HG03520 (cell line): ENCODE results near the gene ASB6.
"Not testable (repeated sequence)": the region's sequence is repeated elsewhere in the genome, so short reads cannot be mapped to it uniquely, and the experiment has no call there.

Experiments
- ATAC-seq: cut with Tn5 transposase; IDR thresholded peaks from one replicate; pipeline ENCODE4 v1.9.1; 2021; ENCODE audit warnings: mild to moderate bottlenecking, moderate library complexity; ENCODE audit not compliant: unreplicated experiment

ASB6 gene

DNA sequence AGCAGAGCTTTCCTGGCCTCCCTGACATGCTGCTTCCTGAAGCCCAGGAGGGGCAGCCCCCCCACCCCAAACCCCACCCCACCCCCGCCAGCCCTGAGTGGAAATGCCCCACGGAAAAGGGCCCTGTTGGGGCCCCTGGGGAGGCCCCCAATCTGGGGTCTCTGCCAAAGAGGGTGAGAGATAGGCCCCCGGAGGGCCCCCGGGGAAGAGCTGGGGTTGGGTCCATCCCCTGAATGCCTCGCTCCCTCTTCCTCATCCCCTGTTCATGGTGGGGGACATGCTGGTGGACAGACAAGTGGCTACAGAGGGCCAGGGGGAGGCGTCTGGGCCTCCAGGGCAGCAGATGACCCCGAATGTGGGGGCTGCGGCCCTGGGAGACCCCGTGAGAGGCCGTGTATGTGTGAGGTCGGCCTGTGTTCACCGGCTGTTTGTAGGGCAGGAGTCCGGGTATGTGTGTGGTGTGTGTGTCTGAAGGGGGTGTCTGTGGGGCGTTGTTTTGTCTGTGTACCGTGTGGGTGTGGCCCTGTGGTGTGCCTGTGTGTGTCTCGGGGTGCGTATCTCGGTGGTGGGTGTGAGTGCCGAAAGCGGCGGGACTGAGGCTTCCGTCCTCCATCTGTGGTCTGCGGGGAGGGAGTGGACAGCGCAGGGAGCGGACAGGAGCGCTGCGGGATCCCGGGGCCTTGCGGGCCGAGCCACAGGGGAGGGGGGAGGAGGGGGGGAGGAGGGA, 32.3 kb downstream of the ASB6 start:
- ATAC-seq = no peak

DNA sequence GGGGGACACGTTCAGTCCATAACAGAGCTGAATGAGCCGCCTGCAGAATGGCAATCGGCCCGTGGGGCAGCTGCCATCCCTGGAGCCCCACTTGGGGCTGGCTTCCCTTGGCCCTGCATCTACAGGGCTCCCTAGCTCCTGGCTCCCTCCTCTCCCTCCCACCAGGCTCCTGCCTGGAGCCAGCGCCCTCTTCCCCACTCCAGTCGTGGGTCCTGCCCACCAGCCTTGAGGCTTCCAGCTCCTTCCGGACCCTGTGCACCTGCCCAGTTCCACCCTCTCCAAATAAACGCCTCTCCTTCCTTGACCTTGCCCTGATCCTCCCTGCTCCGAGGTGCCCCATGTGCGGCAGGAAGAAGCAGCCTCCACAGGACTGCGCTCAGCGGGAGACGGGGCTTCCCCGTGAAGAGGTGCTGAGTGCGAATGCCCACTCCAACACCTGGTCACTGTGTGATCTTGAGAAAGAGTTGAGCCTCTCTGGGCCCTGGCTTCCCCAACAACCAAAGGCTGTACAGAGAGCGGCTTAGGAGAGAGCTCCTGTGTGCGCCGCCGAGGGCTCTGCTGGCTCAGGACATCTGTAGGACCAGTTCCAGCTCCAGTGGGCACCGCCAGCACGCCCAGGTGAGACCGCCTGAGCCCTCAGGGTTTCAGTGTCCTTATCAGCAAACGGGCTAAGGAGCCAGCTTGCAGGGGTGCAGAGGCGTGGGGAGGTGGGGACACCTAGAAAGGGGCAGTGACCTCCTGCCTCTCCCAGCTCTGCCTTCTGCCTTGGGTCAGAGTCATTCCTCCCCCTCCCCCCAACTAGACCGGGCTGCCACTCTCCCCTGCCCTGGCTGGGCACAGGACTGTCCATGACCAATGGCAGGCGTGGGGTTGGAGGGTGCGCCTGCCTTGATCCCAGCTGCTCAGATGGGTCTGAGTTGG, 33.1 kb downstream of the ASB6 start:
- no peak for ATAC-seq

DNA sequence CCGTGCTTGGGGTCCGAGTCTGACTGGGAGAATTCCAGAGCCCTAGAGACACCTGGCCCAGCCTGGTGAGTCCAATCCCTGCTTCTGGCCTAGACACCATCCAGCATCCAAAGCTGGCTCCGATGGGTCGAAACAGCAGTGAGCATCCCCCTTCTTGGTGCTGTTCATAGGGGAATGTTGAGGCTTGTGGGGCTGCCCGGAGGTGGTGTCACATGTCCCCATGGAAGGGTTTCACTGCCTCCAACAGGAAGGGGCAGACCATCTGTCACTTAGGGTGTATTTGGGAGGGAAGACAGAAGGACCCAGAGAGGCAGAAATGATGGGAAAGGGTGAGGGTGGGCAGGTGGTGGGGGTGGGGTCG, 34.9 kb downstream of the ASB6 start:
- no peak for ATAC-seq

DNA sequence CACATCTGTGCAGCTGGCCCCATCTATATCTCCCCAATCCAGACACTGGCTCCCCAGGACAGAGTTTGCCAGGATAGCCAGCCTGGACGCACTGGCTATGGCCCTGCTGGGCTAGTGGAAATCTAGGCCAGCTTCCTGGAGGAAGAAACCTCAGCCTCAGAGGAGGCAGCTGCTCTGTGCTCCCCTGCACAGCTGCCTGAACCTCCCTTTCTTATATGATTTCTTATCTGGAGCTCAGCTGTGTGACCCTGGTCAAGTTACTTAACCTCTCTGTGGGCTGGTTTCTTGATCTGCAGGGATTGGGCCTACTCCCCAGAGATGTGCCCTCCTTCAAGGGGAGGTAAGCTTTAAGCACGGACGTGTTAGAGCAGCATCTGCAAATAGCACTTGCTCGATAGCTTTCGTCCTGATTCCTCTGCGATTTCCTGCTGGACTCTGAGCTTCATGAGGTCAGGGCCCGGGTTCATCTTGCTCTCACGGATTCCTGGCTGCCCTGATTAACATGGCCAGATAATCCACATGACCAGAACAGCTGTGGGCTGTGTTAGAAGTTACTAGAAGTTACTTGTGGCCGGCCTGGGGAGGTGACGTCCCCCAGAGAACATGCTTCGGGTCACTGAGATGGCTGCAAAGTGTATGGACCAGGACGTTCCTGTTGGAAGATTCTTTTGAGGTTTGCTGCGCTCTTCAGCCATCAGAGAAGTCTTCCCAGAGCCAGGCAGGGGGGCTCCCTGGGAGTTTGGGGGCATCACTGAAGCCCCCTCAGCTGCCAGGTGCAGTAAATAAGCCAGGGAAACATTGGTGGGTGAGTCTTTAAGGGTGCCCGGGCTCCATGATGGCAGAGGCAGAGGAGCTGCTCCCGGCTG, 35.6 kb downstream of the ASB6 start:
- no peak for ATAC-seq

DNA sequence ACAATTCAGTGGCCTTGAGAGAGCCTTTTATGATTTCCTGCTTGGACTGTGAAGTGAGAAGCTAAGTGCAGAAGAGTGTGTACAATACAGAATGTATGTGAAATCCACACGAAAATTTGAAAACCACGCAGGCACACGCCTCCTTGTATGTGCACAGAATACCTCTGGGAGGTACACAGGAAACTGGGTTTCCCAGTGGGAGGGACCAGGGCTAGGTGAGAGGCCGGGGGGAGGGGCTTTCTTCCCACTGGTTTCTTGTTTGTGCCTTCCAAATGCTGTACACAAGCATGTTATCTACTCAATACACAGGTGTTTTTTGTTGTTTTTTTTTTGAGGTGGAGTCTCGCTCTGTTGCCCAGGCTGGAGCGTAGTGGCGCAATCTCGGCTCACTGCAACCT, 37.2 kb downstream of the ASB6 start:
- ATAC-seq = no peak

DNA sequence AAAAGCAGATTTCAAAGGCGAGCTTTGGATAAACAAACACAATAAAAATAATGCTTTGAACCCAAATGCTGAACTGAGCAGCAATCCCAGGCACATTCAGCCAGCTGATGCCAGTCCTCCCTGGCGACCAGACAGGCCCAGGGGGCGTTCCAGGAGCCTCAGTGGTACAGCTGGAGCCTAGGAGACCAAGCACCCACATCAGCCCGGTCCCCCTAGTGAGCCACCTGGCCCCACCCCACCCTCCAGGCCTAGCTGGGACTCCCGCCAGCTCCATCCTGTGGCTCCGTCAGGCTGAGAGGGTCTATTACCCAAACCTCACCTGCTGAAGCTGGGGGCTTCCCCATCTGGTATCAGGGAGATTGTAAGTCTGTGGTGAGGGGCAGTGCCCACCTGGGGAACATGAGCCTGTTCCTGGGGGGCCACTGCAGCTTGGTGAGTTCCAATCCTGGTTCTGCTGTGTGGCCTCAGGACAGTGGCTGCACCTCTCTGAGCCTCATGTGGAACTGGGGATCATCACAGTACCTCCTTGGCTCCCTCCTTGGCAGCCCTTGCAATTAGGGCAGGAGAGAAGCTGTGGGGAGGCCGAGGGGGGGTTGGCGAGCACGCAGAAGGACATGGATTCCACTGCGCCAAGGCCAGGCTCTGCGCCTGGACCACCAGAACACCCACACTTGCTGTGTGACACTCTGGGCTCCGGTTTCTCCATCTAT, 37.7 kb downstream of the ASB6 start:
- no peak for ATAC-seq

DNA sequence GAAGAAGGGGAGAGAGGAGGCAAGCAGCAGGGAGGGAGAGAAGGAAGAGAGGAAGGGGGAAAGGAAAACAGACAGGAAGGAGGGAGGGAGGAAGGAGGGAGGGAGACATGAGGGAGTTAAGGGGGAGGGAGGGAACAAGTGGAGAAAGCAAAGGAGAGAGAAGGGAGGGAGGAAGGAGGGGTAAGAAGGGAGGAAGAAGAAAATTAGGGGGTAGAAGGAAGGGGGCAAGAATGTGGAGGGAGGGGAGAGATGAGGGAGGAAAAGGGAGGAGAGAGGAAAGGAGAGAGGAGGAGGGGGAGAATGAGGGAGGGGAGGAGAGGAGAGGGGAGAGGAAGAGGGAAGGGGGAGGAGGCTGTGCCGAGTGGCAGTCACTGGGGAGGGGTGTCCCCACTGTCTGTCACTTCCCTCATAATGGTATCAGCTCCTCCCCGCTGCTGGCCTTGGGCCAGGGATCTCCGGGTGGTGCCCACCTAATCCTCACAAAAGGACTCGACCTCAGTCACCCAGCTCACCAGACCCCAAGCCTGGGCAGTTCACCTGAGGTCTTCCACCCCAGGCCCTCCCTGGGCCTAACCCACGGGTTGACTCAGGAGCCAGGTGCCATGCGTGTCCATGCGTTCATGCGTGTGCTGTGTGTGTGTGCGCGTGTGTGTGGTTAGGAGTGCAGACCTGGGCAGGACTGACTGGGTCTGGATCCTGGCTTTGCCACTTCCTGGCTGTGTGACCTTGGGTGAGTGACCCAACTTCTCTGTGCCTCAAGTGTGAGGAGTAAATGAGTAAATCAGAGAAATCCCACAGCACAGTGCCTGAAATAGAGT, 39.1 kb downstream of the ASB6 start:
- ATAC-seq = no peak

DNA sequence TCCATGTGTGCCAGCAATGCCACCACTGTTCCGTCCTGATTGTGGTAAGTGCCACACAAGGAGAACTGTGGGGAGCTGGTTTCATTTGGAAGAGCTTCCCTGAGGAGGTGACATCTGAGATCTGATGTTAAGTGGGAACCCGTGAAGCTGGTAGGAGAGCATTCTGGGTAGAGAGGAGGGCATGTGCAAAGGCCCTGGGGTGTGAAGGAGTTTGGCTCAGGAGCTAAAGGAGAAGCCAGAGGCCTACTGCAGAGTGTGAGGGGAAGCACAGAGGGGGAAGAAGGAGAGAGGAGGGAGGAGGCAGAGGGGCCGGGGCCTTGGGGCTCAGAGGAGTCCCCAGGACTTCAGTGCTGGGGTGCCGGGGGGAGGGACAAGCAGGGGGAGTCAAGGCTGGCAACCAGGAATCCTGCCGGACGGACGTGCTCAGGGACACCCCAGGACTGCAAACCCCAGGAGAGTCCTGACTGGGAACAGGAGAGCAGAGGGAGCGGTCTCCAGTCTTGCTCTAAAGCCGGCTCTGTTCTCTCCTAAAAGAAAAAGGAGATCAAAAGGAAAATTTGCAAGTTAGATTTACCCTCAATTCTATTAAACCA, 40.8 kb downstream of the ASB6 start:
- no peak for ATAC-seq

DNA sequence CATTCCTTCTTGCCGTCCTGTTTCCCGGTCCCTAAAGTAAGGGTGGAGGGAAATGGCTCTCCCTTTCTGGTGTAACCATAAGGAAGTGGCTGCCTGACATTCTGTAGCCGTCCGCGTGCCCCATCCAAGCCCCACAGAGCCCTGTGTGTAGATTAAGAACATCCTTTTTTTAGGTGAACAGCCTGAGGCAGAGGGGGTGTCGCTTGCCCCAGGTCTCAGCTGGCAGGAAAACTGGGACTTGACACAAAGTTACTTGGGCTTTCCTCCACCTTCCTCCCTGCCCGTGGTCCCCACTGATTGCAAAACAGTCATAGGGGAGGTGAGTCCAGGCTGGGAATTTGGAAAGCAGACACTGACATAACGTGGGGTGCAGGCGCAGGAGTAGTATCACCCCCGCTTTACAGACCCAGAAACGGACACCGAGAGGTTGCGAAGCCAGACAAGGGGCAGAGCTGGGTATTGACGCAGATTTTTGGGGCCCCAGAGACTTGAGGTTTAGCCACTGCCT, 43.8 kb downstream of the ASB6 start:
- no peak for ATAC-seq

DNA sequence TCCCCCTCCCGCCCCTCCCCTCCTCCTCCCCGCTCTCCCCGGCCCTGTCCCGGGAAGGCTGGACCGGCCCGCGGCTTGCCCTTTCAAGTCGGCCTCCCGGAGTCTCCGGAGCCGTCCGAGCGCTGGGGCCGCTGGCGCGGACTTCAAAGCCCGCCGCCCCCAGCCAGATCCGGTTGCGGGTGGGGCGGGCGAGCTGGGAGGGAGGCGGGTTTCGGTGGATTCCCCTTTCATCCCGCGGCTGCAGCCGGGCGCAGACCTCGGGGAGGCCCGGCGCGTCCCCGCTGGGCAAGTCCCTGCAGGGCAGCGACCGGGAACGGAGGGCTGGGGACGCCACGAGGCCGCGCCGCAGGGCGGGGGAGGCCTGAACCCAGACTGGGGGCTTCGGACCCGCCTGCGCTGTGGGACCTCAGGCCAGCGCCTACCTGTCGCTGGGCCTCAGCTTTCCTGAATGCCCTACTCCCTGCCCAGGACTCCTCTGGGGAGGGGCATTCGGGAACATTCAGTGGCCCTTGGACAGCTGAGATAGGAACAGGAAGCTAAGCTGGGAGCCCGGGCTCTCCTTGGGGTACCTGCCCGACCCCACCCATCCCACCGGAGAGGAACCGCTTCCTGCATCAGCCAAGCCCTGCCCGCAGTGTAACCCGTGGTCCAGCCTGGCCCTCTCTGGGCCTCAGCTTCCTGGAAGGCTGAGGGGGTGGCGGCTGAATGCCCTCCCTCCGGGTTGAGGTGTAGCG, 44.4 kb downstream of the ASB6 start:
- ATAC-seq = no peak

DNA sequence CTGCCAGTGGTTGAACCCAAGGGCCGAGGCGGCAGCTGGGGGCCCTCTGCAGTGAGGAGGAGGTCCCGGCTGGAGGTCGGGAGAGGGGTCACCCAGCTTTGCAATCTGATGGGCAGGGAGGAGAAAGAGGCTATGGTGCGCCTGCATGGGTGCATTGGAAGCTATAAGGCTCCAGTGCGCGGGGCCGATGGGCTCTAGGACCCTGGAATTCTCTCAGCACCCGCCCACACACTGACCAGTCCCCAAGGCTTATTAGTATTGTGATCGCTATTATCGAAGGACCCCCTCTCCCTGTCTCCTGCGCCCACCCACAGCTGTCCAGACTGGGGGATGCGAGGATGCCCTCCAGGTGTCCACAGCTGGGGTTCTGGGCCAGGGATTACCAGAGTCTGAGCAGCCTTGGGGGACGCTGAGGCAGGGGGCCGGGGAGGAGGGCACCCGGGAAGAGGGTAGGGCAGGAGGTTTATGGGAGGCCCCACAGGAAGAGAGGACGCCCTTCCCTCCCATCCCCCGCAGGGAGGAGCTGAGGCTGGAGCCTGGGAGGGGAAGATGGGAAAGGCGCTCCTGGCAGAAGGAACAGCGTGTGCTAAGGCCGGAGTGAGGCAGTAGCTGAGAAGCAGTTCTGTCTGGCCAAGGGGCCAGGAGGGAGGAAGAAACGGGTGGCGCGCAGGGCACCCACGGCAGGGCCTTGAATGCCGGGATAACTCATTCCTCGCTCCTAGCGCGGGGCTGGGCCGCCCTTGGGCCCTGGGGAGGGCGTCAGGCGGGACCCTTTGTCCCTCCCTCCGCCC, 45.2 kb downstream of the ASB6 start:
- ATAC-seq = no peak

DNA sequence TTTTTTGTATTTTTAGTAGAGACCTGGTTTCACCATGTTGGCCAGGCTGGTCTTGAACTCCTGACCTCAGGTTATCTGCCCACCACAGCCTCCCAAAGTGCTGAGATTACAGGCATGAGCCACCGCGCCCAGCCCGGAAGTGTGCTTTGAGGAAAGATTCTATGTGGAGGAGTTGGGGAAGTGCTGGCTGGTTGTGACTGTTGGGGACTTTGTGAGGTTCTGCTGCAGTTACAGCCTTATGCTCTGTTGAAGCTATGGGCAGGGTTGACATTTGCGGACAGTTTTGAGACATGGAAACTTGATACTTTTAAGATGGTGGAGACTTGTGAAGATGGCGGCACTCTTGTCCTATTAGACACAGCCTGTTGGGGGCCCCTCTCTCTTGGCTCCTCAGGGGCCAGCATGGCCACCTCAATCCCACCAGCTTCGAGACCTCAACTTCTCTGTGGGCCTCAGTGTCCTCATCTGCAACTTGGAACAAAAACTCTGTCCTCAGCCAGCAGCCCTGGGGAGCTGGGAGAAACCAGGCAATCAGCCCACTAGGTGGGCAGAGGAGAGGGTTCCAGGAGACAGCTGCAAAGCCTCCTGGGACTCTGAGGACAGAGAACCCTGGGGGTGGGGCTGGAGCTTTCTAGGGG, 45.9 kb downstream of the ASB6 start:
- no peak for ATAC-seq

DNA sequence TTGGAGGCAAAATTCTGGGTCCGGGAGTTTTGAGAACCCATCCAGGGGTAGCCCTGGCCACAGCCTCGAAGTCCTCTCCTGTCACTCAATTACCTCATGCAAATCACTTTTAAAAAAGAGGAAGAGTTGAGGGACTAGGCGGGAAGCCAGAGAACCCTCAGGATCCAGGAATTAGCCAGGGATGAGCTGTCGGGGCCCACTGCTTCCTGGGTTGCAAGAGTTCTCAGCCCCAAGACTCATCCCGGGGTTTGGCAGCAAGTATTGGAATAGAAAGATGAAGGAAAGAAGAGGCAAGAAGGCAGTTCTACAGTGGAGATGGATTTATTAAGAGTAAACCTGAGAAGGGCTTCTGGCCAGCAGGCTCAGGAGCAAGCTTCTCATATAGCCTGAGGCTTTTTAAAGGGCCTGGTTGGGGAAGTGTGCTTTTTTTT, 46.6 kb downstream of the ASB6 start:
- no peak for ATAC-seq

DNA sequence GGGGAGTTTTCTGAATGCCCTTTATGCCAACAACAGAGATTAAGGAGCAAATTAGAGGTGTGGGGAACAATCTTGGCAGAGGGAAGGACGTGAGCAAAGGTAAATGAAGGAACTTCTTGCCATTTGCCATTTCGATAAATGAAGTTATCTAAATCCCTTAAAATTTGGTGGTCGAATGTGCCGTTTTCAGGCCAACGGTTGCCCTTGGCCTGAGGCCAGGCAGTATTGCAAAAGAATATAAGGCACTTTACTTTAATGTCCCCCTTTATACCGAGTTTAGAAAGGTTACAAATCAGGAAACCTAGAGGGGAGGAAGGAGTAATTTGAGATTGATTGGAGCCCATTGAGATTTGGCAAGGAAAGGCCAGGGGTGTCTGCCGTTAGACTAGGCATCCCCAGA, 47.3 kb downstream of the ASB6 start:
- ATAC-seq = no peak

DNA sequence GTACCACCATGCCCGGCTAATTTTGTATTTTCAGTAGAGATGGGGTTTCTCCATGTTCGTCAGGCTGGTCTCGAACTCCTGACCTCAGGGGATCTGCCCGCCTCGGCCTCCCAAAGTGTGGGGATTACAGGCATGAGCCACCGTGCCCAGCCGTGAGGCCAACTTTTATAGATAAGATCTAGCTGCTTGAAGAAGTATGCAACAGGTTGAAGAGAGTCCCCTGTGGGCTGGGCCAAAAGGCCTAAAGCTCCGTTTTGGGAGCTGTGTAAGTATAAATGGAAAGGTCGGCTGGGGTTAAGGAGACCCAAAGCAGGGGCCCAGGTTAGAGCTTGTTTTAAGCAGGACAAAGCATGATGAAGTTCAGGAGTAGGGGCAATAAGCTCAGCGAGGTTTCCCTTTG, 49.2 kb downstream of the ASB6 start:
- not testable (repeated sequence) for ATAC-seq

DNA sequence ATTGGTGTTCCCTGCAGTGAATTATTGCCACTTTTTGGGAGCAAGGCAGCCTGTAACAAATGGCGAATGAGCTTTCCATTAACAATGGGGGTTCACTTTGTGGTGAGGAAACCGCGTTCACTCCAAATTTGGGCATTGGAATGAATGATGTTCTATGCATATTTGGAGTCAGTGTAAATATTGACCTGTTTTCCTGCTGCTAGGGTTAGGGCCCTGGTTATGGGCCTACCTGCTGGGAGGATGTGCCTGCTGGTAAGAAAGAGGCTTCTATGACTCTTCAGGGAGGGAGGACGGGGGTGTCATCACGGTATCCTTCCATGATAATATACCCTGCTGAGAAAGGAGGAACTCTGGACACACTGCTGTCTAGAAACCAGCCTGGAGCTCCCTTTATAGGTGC, 50.0 kb downstream of the ASB6 start:
- no peak for ATAC-seq

DNA sequence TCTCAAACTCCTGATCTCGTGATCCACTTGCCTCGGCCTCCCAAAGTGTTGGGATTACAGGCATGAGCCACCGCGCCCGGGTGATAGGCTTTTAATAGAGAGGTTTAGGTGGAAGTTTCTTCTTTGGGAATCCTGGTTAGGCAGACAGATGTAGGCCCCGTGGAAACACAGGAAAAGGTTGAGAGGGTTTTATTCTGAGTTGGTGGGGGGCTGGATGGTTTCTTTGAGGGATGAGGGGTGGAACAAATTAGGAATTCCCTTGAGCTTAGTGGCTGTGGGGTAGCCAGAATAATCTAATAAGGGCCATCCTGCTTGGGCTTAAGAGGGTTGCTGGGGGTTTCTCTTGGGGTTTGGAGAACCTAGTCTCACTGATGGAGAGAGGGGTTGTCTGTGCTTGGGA, 51.5 kb downstream of the ASB6 start:
- no peak for ATAC-seq
